Epithelial cell of esophagus (primary cell): ENCODE results near the gene SMPD3.

Experiments used
- DNase-seq: peaks from one replicate; pipeline ENCODE4 v3.0.0; 2010; ENCODE audit warnings: low read depth
- H3K4me3 ChIP-seq: 2 replicates; pipeline ENCODE4 v1.5.1; 2011; ENCODE audit warnings: mild to moderate bottlenecking, low read length, control low read depth
- TF ChIP-seq, protein P1 (sequence below): IDR thresholded peaks from 2 replicates; pipeline ENCODE4 v1.5.1; 2011; ENCODE audit warnings: low read depth, mild to moderate bottlenecking, low read length, control low read depth, inconsistent platforms; ENCODE audit not compliant: insufficient read depth; ENCODE audit errors: missing control alignments

Gene SMPD3

GRCh38 chr16:68319185-68319908, 129.0 kb downstream of the SMPD3 start:
- no peak for DNase-seq
- TF ChIP-seq, protein P1, sequence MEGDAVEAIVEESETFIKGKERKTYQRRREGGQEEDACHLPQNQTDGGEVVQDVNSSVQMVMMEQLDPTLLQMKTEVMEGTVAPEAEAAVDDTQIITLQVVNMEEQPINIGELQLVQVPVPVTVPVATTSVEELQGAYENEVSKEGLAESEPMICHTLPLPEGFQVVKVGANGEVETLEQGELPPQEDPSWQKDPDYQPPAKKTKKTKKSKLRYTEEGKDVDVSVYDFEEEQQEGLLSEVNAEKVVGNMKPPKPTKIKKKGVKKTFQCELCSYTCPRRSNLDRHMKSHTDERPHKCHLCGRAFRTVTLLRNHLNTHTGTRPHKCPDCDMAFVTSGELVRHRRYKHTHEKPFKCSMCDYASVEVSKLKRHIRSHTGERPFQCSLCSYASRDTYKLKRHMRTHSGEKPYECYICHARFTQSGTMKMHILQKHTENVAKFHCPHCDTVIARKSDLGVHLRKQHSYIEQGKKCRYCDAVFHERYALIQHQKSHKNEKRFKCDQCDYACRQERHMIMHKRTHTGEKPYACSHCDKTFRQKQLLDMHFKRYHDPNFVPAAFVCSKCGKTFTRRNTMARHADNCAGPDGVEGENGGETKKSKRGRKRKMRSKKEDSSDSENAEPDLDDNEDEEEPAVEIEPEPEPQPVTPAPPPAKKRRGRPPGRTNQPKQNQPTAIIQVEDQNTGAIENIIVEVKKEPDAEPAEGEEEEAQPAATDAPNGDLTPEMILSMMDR: no peak
- no peak overlapping the region for H3K4me3 ChIP-seq

GRCh38 chr16:68313116-68313515, 135.2 kb downstream of the SMPD3 start:
- TF ChIP-seq, protein P1: no peak
- no peak overlapping the region for H3K4me3 ChIP-seq
- DNase-seq: no peak

DNA sequence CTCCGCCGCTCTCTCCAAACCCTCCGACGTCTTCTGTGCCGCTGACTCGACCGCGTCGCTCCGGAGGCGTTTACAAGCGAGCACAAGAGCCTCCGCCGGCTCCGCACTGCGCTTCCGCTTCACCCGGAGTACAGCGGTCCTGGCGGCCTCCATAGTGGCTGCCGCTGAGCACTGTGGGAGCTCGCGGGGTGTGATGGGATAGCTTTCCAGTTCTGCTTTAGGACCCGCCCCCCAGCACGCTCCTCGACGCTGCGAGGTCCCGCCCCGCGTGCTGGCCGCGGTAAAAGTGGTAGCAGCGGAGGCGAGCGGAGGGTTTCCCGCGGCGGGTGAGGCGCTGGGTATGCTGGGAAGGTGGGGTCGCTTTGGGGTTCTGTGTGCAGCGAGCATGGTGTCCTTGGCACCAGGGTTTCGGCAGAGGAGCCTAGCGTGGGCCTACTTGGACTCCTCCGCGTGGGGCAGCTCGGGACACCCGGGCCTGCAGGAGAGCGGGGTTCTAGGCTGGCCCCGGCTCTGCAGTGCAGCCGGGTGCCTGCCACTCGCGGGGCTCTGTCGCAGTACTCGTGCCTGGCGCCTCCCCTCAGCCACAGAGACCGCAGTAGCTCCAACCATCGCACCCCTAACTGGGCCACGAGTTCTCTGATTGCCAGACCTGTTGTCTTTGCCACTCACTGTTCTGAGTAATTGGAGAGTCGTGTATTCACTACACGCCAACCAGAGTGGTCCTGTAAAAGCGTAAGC, 137.4 kb downstream of the SMPD3 start, which contains the start of the genes PRMT7 and SLC7A6OS:
Gene PRMT7, plus strand, starts transcription at position 246 of the 738 bp plus-strand sequence. CDS start 4,961 bp downstream, outside the sequence.
Gene SLC7A6OS, minus strand, starts transcription at position 173 of the 738 bp plus-strand sequence. Its CDS starts 20 bp downstream, at position 153.
- H3K4me3 ChIP-seq: peak within 1 kb of the TSS; percentile 83
- TF ChIP-seq, protein P1: no peak
- DNase-seq: peak; percentile 94

DNA sequence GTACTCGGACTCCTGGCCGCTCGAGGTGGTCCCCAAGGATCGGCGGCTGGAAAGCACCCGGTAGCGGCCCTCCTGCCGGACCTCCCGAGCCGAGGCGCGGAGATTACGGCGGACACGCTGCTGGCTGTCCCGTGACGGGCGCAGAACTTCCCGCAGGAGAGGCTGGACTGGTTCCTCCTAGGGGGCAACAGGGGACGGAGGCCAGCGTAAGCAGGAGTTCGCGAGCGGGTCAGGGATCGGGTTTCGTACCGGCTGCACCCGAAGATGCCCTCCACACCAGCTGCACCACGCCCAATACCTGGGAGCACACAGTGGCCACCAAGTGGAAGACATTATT, 137.9 kb downstream of the SMPD3 start:
- no peak for DNase-seq
- TF ChIP-seq, protein P1: no peak
- peak overlapping the region; percentile 83 for H3K4me3 ChIP-seq

GRCh38 chr16:68309799-68310198, 138.5 kb downstream of the SMPD3 start:
- H3K4me3 ChIP-seq: peak overlapping the region; percentile 83
- no peak for DNase-seq

More at GRCh38 chr16:68309799-68310198, 138.5 kb downstream of the SMPD3 start:
- TF ChIP-seq, protein P1: no peak
